CD4-positive, CD25-positive, alpha-beta regulatory T cell (primary cell): ENCODE results near the gene SRCIN1. TPM values are rescaled to one million over a fixed set of nuclear protein-coding genes. Genes with fewer than 3 reads are reported as not detected.
A peak's percentile ranks its signal among the peaks of the same experiment; 100 is the strongest.

ENCODE experiments used
- ATAC-seq, 2 donors: fragments of 150-1000 bp; cut with Tn5 transposase; one replicate each; pipeline ENCODE4 v1.10.0; 2021; ENCODE audit warnings: low read depth in 2 of 2, moderate number of reproducible peaks in 2 of 2, moderate library complexity in 1 of 2
- DNase-seq, 3 donors: peaks; one replicate each; pipeline versions ENCODE4 v3.0.0 to v3.0.0-alpha.2; 2012 to 2022; ENCODE audit warnings: mixed read lengths in 1 of 3
- H3K27ac ChIP-seq: one replicate; pipeline ENCODE4 v1.7.0; 2013; ENCODE audit warnings: mild to moderate bottlenecking, low read length; ENCODE audit not compliant: insufficient read depth, poor library complexity, severe bottlenecking
- H3K27me3 ChIP-seq: one replicate; pipeline ENCODE4 v1.7.0; 2013; ENCODE audit warnings: low read length; ENCODE audit not compliant: control insufficient read depth, insufficient read depth
- H3K36me3 ChIP-seq: one replicate; pipeline ENCODE4 v1.7.0; 2013; ENCODE audit warnings: mild to moderate bottlenecking, low read length, moderate library complexity; ENCODE audit not compliant: control insufficient read depth, insufficient read depth
- H3K4me1 ChIP-seq: 2 replicates; pipeline ENCODE4 v1.7.0; 2013; ENCODE audit warnings: mild to moderate bottlenecking, low read length; ENCODE audit not compliant: insufficient read depth, control insufficient read depth, poor library complexity, severe bottlenecking
- H3K4me3 ChIP-seq: one replicate; pipeline ENCODE4 v1.7.0; 2013; ENCODE audit warnings: low read depth, mild to moderate bottlenecking, low read length, moderate library complexity
- H3K9me3 ChIP-seq, 2 experiments: 1 replicate in 1 of 2; 2 replicates in 1 of 2; pipeline ENCODE4 v1.7.0; 2013; ENCODE audit warnings: low read length in 2 of 2, mild to moderate bottlenecking in 1 of 2, moderate library complexity in 1 of 2; ENCODE audit not compliant: control insufficient read depth in 2 of 2
- H3K27ac Mint-ChIP-seq, 3 donors: one replicate each; pipeline ENCODE4 v1.8.0; 2020 to 2022; ENCODE audit warnings: mild to moderate bottlenecking in 3 of 3, mixed read lengths in 3 of 3, moderate library complexity in 2 of 3
- H3K27me3 Mint-ChIP-seq: one replicate; pipeline ENCODE4 v1.8.0; 2022; ENCODE audit warnings: mild to moderate bottlenecking, mixed read lengths
- H3K36me3 Mint-ChIP-seq: one replicate; pipeline ENCODE4 v1.8.0; 2020; ENCODE audit warnings: mixed read lengths
- H3K4me1 Mint-ChIP-seq, 4 donors: one replicate each; pipeline ENCODE4 v1.8.0; 2020 to 2022; ENCODE audit warnings: mixed read lengths in 4 of 4, mild to moderate bottlenecking in 1 of 4
- H3K4me3 Mint-ChIP-seq, 4 donors: one replicate each; pipeline ENCODE4 v1.8.0; 2020 to 2022; ENCODE audit warnings: mild to moderate bottlenecking in 4 of 4, mixed read lengths in 4 of 4, moderate library complexity in 3 of 4
- H3K9me3 Mint-ChIP-seq, 7 donors: one replicate each; pipeline ENCODE4 v1.8.0; 2020 to 2022; ENCODE audit warnings: mixed read lengths in 7 of 7, mild to moderate bottlenecking in 3 of 7, moderate library complexity in 2 of 7
- polyA plus RNA-seq, 4 donors: library from polyadenylated mRNA; unstranded; fragments of 300-500 nt; fragmentation: Illumina TruSeq; gene quantifications; one replicate each; pipeline ENCODE4 v1.2.3, GENCODE V29; 2021
- total RNA-seq: library from RNA; stranded (reverse); gene quantifications from one replicate; pipeline ENCODE4 v1.2.3, GENCODE V29; 2022

The SRCIN1 gene
- total and polyA plus RNA-seq, 5 donors from 2014 or later: not detected

DNA sequence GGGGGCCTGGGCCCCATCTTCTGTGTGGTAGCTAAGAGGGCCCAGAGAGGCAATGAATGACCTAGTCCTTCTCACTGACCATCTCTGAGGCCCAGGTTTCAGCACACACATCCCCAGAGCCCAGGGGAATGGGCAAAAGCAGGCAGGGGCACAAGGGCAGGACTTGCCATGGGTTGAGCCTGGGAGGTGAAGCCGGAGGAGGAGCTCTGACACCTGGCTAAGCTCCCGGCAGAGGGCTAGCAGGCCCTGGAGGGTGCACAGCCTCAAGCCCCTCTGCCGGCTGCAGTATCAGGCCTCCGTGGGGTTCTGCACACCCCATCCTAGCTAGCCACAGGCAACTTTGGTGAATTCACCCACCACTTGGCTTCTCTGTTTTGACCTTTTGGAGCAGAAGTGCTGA, 5.3 kb downstream of the SRCIN1 start:
- Mint-ChIP-seq H3K9me3 (no peaks in the 10 kb centered on the region), H3K27me3 (peaks cover 67% of the 10 kb centered on the region), H3K4me1 (peaks cover 0 to 10% (median 3%) of the 10 kb centered on the region in 4 donors), H3K4me3 (no peak overlapping the region), H3K36me3 (peaks cover 4% of the 10 kb centered on the region), H3K27ac (no peak overlapping the region)
- Histone ChIP-seq H3K36me3 (no peaks in the 10 kb centered on the region), H3K9me3 (no peaks in the 10 kb centered on the region), H3K27ac (no peak overlapping the region), H3K4me1 (peaks cover 6% of the 10 kb centered on the region), H3K27me3 (peaks cover 9% of the 10 kb centered on the region), H3K4me3 (no peak overlapping the region)
- ATAC-seq: no peak
- DNase-seq: no peak

DNA sequence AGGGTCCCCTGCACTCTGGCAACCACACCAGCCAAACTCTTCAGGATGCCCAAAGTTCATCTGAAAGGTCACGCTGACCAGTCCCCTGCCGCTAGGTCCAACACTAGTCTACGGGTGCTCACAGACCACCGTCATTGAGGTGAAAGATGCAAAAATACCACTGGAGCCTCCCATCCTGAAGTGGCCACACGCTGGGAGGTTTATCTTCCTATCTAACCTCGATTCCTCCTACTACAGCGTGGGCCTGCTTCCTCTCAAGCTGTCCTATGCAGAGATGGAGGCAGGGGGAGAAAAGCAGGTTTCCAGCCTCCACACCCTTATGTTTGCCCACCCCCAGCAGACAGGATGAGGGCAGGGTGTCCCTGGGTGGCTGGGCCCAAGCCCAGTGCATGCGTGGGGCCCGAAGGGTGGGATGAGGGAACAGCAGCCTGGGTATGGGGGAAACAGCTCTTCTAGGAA, 6.3 kb downstream of the SRCIN1 start:
- Histone ChIP-seq H3K27me3 (peaks cover 9% of the 10 kb centered on the region), H3K27ac (no peak overlapping the region), H3K9me3 (no peaks in the 10 kb centered on the region), H3K4me1 (no peaks in the 10 kb centered on the region), H3K36me3 (no peaks in the 10 kb centered on the region), H3K4me3 (no peak overlapping the region)
- DNase-seq: no peak
- peak overlapping the region in 1 of 4 donors; percentile 28 for H3K4me3 Mint-ChIP-seq
- H3K36me3 Mint-ChIP-seq: peaks cover 4% of the 10 kb centered on the region
- H3K4me1 Mint-ChIP-seq: peaks cover 0 to 8% (median 3%) of the 10 kb centered on the region in 4 donors
- H3K9me3 Mint-ChIP-seq: no peaks in the 10 kb centered on the region
- no peak for ATAC-seq
- no peak overlapping the region for H3K27ac Mint-ChIP-seq
- H3K27me3 Mint-ChIP-seq: peaks cover 77% of the 10 kb centered on the region

DNA sequence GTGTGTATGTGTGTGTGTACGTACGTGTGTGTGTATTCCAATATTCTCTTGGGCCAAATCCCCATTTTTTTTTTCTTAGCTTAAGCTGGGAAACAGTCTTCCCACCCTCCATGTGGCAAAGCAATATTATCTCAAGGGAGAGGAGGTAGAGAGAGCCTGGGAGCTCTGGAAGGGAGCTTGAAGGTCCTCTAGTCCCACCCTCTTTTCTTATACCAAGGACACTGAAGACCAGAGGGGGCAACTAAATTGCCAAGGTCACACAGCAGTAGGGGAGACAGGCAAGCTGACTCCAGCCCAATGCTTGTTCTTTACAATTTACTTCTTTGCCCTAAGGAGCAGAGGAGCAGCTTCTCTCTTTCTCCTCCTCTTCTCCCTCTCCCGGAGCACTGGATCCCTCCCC, 6.8 kb downstream of the SRCIN1 start:
- no peak overlapping the region for H3K4me3 ChIP-seq
- no peak overlapping the region for H3K27ac Mint-ChIP-seq

DNA sequence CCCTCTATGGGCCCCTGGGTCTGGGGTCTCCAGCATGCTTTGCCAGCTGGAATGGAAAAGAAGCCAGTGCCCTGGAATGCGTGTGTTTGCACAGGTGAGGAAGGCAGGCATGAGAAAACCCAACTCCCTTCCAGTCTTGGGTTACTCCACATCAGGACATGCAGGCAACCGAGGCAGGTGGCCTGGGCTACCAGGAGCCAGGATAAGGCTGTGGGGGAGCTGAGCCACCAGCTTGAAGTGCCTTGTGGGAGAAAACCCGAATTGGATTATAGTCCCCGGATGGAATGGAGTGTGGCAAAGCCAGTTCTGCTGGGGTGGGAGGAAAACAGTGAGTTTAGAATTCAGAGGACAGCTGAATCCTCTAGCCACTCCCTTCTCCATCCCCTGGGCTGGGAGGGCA, 7.2 kb downstream of the SRCIN1 start:
- no peak for DNase-seq
- H3K9me3 ChIP-seq: no peaks in the 10 kb centered on the region

More for the DNA sequence above, 6.8 kb downstream of the SRCIN1 start:
- no peaks in the 10 kb centered on the region for H3K4me1 ChIP-seq
- DNase-seq (no peak), ATAC-seq (no peak)
- Mint-ChIP-seq H3K27me3 (peaks cover 79% of the 10 kb centered on the region), H3K9me3 (no peaks in the 10 kb centered on the region), H3K4me1 (peaks cover 0 to 8% (median 3%) of the 10 kb centered on the region in 4 donors), H3K4me3 (peak overlapping the region in 1 of 4 donors; percentile 28), H3K36me3 (peaks cover 4% of the 10 kb centered on the region)
- H3K27me3 ChIP-seq: peaks cover 8% of the 10 kb centered on the region
- H3K9me3 ChIP-seq: no peaks in the 10 kb centered on the region
- no peak overlapping the region for H3K27ac ChIP-seq
- no peaks in the 10 kb centered on the region for H3K36me3 ChIP-seq

DNA sequence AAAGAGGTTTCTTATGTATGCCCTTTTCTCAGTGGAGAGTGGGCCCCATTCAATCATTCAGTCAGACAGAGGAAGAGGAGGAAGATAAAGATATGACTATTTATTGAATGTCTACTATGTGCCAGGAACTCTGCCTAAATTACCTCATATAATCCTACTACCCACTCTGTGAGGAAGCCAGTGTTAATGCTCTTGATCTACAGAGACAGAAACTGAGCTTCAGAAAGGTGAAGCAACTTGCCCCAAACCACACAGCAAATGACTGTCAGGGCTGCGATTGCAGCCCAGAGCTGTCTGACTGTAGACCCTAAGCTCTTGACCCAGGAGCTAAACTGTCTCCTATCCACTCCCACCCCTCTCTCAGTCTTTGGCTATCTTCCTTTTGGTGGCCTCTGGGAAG, 8.4 kb downstream of the SRCIN1 start:
- Mint-ChIP-seq H3K27ac (no peak overlapping the region), H3K27me3 (peaks cover 79% of the 10 kb centered on the region), H3K36me3 (no peaks in the 10 kb centered on the region), H3K4me3 (no peak overlapping the region), H3K4me1 (peaks cover 0 to 15% (median 2%) of the 10 kb centered on the region in 4 donors), H3K9me3 (no peaks in the 10 kb centered on the region)
- peaks cover 18% of the 10 kb centered on the region for H3K27me3 ChIP-seq
- H3K36me3 ChIP-seq: no peaks in the 10 kb centered on the region
- no peak overlapping the region for H3K4me3 ChIP-seq
- ATAC-seq: no peak
- peaks cover 7% of the 10 kb centered on the region for H3K4me1 ChIP-seq
- no peaks in the 10 kb centered on the region for H3K9me3 ChIP-seq
- no peak overlapping the region for H3K27ac ChIP-seq
- no peak for DNase-seq

More for the DNA sequence above, 7.2 kb downstream of the SRCIN1 start:
- peaks cover 0 to 5% (median under 1%) of the 10 kb centered on the region in 4 donors for H3K4me1 Mint-ChIP-seq
- no peak overlapping the region for H3K27ac Mint-ChIP-seq
- no peaks in the 10 kb centered on the region for H3K9me3 Mint-ChIP-seq
- H3K27me3 Mint-ChIP-seq: peaks cover 79% of the 10 kb centered on the region
- H3K4me3 Mint-ChIP-seq: peak overlapping the region in 1 of 4 donors; percentile 28
- Histone ChIP-seq H3K27ac (no peak overlapping the region), H3K4me1 (no peaks in the 10 kb centered on the region), H3K27me3 (peaks cover 9% of the 10 kb centered on the region), H3K36me3 (no peaks in the 10 kb centered on the region), H3K4me3 (no peak overlapping the region)
- H3K36me3 Mint-ChIP-seq: no peaks in the 10 kb centered on the region
- ATAC-seq: no peak

DNA sequence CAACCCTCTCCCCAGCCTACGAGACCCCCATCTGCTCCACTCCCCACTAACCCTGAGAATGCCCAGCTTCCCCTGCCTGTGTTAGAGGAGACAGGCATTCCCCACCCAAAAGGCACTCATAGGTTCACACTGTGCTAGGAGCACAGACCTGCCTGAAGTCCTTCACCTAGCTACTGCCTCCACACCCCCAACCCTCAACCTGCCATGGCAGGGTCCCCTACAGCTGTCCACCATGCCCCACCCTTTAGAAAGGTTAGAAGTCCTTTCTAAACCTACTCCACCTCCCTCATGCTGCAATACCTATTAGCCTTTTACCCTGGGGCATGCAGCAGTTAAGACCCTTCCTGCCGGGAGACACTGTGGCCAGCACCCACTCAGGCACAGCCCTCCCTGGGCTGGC, 9.1 kb downstream of the SRCIN1 start:
- ATAC-seq (no peak), DNase-seq (no peak)
- Histone ChIP-seq H3K27me3 (peaks cover 18% of the 10 kb centered on the region), H3K4me1 (peaks cover 14% of the 10 kb centered on the region), H3K27ac (no peak overlapping the region), H3K4me3 (no peak overlapping the region), H3K36me3 (no peaks in the 10 kb centered on the region), H3K9me3 (no peaks in the 10 kb centered on the region)
- no peak overlapping the region for H3K4me3 Mint-ChIP-seq
- no peaks in the 10 kb centered on the region for H3K36me3 Mint-ChIP-seq
- no peaks in the 10 kb centered on the region for H3K9me3 Mint-ChIP-seq
- peaks cover 0 to 20% (median 8%) of the 10 kb centered on the region in 4 donors for H3K4me1 Mint-ChIP-seq
- H3K27ac Mint-ChIP-seq: peak overlapping the region in 1 of 3 donors; percentile 9
- H3K27me3 Mint-ChIP-seq: peaks cover 79% of the 10 kb centered on the region

DNA sequence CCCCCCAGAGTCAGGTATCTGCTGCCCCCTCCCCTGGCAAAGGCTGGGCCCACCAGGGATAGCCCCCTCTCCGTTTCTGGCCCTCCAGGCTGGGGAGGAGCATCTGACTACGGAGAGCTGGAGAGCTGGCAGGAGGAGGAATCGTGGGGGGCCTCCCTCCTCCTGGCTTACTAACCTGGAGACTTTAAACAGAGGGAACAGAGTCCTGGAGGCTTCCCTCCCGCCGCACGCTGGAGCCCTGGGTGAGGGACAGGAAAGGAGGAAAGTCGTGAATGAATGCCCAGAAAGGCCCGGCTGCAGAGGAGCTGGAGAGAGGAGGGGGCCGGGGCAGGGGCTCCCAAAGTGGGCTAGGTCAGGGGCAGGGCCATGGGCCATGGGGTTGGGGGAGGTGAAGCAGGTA, 9.9 kb downstream of the SRCIN1 start:
- Histone ChIP-seq H3K36me3 (no peaks in the 10 kb centered on the region), H3K27me3 (peaks cover 20% of the 10 kb centered on the region), H3K4me3 (no peak overlapping the region), H3K9me3 (no peaks in the 10 kb centered on the region), H3K4me1 (peaks cover 22% of the 10 kb centered on the region), H3K27ac (no peak overlapping the region)
- H3K36me3 Mint-ChIP-seq: no peaks in the 10 kb centered on the region
- peaks cover 76% of the 10 kb centered on the region for H3K27me3 Mint-ChIP-seq
- H3K4me3 Mint-ChIP-seq: no peak overlapping the region
- no peak overlapping the region for H3K27ac Mint-ChIP-seq
- H3K4me1 Mint-ChIP-seq: peaks cover 0 to 25% (median 15%) of the 10 kb centered on the region in 4 donors
- no peaks in the 10 kb centered on the region for H3K9me3 Mint-ChIP-seq
- ATAC-seq (no peak), DNase-seq (no peak)

DNA sequence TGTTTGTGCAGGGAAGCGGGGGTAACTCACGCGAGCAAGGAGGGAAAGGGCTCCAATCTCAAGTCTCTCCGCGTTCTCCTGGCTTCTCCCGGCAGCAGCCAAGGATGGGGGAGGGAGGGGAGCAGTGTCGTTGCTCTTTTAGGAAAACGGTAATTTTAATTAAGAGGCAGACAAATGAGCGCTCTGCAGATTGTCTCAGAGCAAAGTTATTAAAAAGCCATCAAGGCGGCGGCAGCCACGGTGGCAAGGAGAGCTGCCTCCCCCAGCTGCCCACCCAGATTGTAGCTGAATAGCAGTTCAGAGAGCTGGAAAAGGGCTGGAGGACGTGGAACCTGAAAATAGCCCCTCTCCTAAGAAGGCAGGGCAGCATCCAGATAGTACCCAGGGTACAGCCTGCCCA, 11.6 kb downstream of the SRCIN1 start:
- no peak overlapping the region for H3K27ac ChIP-seq
- peaks cover 86% of the 10 kb centered on the region for H3K27me3 Mint-ChIP-seq
- peaks cover 19% of the 10 kb centered on the region for H3K27me3 ChIP-seq
- H3K4me3 Mint-ChIP-seq: no peak overlapping the region
- H3K4me1 ChIP-seq: peaks cover 23% of the 10 kb centered on the region
- no peak overlapping the region for H3K4me3 ChIP-seq
- H3K9me3 Mint-ChIP-seq: no peaks in the 10 kb centered on the region
- no peak for DNase-seq
- no peaks in the 10 kb centered on the region for H3K36me3 Mint-ChIP-seq
- no peaks in the 10 kb centered on the region for H3K36me3 ChIP-seq
- no peaks in the 10 kb centered on the region for H3K9me3 ChIP-seq
- ATAC-seq: no peak
- peaks cover 0 to 31% (median 16%) of the 10 kb centered on the region in 4 donors for H3K4me1 Mint-ChIP-seq
- H3K27ac Mint-ChIP-seq: no peak overlapping the region
